COLO668 (cell line): ENCODE data around the gene CAPN7.

Source experiments
- DNase-seq: peaks from one replicate; lab custom pipeline; 2025; ENCODE audit not compliant: unreplicated experiment; lab: John Stamatoyannopoulos, UW

CAPN7 gene

DNA sequence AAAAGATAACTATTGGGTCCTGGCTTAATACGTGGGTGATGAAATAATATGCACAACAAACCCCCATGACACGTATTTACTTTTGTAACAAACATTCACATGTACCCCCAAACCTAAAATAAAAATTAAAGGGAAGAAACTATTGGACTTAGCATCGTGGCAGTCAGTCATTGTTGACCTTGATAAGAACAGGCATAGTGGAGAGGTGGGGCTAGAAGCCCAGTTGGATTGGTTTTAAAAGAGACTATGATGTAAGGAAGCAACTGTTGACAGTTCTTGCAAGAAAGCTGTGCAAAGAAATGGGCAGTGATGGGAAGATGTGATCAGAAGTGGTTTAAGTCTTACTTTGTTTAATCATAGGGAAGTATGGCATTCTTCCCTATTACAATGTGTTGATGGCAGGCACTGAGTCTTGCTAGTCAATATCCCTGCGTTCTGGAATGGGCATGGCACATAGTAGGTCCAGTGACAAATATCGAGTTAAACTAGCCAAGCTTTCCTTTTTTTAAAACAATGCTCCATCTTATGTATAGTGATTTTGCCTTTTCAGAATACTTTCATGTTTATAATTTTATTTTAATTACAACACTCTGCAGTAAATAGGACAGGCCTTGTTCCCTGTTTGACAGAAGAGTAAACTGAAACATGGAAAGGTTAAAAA, 37.9 kb downstream of the CAPN7 start:
- DNase-seq, result no peak

DNA sequence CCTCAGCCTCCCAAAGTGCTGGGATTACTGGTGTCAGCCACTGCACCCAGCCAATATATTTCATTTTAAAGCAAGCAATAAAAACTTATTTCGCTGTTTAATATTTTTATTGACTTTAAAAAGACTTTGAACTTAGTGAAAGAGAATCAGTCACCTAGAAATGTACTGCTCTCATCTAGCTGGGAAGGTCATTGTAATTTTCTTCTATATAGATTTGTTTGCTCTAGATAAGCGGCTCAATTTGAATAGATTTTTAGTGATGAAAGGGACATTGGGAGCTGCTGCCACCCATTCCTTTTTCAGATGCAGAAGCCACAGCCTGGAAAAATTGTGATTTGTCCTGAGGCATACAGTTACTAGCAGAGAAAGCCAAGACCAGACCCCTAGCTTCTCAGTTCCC, 40.1 kb downstream of the CAPN7 start:
- DNase-seq, result no peak

DNA sequence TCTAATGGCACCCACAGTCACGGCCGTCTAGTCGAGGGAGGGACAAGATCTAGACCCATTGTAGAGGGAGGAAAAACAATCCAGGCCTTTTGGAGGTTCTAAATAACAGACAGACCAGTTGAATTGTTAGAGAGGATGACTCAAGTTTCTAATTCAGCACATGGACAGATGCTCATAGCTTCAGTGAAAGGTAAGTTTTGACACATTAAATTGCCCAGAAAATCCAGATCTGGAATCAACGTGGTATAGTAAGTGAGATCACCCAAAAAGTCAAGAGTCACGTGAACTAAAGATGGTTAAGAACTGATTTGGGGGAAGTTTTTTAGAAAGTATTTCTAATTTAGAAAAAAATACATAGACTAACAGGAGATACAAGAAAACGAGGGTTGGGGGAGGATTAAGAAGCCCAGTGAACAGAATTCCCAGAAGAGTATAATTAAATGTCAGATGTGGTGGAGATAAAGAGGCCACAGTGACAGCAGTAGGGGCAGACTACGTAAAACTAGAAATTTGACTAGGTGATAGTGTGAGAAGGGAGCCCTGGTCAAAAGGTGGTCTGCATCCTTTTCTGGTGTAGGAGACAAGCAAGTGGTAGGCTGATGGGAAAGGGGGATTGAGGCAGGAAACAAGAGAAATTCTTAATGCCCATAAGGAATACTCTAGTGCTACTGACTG, 47.1 kb downstream of the CAPN7 start:
- no peak for DNase-seq

DNA sequence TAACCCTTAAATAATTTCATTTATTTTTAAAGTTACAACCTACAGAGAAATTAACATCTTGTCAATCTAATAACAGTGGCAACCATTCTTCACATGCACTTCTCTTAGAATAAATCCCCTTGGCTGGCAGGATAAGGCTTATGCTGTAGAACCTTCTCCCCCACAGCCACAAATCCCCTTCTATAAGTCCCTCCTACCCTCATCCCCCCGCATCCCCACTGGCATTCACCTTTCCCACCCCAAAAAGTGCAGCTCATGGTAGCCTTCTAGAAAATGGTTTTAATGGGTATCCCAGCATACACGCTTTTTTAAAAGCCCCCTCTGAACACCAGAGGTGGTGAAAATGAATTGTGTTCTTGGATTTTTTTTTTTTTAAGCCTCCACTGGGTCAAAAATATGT, 49.2 kb downstream of the CAPN7 start:
- no peak for DNase-seq

DNA sequence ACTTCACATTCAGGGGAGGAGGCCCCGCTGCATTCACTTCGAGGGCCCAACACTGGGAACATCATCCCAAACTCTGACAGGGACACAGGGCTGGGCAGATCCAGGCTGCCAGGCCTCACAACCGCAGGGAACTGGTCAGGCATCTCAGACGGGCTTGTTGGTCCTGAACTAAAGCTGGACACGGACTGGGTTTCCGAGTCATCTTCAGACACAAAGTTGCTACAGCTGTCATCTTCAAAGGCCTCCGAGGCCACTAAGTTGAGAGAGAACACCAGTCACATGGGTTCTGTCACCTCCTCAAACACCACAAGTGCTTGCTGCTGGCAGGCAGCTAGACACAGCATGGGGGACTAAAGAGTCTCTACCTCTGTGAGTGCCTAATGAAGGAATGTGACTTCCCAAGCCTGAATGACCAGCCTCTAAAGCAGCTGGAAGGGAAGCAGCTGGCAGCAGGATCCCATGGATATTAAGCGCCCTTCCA, 50.9 kb downstream of the CAPN7 start:
- no peak for DNase-seq

DNA sequence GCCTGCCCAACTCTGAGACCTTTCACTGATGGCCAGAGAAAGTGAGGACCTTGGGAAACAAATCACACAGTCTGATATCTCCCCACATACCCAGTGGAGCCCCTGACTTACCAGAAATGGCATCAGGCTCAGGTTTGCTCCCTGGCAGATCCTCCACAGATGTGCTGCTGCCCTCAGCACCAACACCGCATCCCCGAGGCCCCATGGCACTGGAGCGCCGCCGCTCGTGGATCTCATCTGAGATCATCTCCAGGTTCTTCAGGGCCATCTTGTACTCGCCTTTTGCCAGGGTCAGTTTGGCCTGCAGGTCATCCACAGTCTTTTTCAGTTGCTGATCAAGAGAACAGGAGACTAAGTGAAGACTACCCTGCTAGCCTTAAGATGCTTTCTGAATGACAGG, 52.7 kb downstream of the CAPN7 start:
- DNase-seq, result no peak

DNA sequence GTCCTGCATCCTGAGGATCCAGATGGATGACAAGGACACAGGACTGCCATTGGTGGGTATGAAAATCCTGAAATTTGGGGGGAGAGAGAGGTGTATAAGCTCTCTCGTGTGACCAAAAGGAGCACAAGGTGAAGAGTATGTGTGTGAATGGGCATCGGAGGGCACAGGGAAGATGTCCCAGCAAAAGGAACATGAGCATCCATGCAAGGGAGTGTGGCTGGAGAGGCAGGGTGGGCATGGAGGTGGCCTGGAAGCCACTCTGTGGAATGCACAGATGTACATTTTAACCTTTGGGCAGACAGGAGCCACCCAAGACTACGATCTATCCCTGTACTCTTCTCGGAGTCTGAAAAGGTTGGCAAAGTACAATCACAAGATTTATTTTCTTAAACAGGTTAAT, 54.5 kb downstream of the CAPN7 start:
- no peak for DNase-seq

DNA sequence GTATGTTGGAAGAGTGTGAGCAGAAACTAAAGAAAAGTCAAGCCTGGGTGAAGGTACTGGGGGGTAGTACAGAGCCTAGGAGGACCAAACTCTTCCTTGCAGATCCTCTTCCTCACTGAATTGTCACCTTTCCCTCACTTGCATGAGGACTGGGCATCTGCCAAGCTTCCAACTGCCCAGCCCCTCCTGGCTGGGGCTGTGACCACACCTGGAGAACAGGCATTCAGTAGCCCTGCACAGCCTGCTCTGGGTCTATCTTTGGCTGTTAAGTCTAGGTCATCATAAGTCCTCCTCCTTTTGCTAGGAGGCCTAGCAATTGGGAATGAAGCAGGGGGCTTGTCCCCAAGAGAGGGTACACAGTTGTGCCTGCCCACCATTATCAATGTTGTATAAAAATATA, 55.2 kb downstream of the CAPN7 start:
- no peak for DNase-seq

DNA sequence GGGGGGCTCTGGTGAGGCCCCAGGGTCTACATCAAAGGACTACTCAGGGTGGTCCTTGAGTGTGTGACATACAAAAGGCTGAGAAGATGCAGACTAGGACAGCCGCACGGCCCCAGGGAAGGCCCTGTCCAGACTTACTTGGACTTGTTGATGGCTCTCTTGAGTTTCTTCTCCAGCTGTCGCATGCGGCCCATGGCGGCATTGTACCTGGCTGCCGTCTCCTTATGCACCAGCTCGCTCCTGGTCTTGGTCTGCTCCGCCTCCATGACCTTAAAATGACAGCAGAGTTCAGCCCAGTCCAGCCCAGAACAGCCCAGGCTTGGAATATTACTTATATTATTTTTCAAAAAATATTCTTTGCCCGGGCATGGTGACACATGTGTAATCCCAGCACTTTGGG, 56.0 kb downstream of the CAPN7 start:
- no peak for DNase-seq

DNA sequence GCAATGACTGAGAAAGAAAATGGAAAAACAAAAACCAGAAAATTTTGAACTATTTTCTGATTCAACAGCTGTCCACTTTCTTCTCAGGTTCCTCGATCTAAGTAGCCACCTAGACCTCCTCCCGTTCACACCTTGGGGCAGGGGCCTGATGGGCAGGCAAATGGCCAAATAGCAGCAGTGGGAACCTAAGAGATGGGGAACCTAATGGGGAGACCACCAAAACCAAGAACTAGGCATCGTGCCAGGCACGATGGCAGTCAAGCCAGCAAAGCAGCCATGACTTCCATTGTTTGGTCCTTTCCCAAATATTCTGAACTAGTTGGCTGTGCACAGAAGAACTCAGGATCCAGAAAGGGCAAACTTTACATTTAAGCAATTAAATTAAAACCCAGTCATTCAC, 57.1 kb downstream of the CAPN7 start:
- DNase-seq, result no peak

DNA sequence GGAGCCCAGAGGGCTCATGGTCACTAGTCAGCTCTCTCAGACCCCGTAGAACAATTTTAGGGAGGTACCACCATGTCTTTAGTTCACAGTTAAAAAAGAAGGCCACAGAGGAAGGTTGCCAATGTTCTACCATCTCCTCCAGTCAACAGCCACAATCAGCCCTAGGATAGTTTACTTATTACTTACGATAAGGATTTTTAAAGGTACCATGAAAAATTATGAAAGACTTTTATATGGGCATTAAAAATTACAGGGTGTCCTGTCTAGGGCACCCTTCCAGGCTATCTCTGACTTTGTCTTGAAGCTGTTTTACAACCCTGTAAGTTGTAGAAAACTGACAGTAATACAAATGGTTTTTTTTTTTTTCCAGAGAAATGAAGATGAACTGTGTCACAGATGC, 57.9 kb downstream of the CAPN7 start:
- no peak for DNase-seq

DNA sequence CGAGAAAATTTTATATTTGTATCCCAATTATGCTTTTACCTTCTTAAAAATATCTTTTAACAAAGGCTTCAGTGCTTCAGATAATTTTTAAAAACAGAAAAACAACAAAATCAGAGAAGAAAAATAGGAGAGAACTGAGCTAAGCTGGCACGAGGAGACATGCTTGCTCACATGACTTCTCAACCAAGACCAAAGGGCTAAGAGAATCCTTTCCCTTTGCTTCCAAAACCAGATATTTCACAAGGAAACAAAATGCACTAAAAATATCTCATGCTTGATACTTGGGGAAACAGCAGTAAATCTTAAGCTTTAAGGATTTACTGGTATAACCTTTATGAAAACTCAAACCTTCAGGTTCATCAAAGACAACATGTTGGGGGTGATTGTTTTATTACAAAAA, 58.4 kb downstream of the CAPN7 start:
- DNase-seq, result no peak

DNA sequence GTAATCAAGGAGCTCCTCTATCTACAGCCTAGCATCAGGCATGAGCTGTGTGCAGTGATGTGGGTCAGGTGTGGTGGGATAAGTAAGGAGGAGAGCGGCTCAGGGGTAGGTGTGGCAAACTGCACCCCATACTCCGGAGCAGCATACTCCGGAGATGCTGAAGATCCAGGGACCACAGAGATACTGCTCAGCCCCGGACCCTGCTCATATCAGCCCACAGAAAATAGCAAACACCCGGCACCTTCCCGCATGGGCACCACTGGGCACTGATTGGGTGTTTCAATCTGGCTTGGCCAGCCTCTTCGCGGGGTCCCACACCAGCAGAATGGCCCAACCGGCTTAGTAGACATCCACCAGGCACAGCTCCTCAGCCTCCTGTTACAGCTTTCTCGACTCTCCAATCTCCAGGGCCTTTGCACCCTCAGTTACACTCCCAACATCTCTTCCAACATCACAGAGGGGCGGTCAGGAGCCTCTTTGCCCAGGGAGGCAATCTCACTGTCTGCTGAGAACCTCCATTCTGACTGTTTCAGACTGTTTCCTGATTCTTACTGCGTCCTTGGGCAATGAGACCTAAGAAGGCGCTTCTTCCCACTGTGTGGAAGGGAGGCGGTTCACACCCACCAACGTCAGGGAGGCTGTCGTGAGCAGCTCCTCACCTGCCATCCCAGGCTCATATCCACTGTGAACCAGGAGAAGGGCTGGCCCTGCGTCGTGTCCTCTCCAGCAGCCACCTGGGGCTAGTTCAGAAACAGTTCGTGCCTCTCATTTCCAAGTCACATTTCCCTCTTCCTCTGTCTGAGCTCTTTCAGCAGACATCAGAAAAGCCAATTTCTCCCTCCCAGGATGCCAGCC, 59.8 kb downstream of the CAPN7 start:
- DNase-seq, result no peak

DNA sequence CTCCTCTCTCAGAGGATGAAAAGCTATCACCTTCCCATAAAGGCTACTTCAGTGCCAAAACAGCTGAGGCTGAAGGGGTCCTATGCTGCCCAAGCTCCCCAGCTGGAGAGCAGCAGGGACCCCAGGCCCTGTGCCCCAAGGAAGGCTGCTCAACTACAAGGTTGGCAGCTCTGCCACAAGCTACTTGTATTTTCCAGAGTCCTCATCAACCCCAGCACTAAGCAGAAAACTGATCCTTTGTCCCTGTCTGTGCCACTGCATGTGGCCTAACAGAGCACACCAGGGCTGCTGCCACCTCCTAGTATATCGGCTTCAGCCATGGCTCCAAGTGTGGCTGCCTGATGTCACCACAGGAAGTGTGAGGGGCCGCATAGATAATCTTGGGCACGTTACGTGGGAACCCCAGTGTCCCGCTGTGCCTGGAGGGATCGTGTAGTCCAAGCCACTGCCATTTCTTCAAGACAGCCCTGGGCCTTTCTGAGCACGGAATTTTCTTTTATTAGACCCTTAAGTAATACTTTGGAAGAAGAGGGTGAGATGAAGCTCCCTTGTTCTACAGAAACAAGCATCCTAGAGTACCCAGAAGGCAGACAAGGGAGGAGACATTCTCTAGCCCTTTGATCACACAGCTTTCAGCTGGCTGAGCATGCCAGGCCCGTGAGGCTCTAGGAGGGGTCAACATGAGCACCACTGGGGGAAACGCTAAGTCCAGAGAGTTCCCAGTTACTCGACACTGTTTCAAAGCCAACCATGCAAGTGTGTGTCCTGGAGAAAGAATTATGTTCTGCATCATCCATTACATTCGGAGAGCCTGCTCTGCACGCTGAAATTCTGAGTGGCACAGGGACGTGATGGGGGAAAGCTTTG, 60.7 kb downstream of the CAPN7 start:
- no peak for DNase-seq

DNA sequence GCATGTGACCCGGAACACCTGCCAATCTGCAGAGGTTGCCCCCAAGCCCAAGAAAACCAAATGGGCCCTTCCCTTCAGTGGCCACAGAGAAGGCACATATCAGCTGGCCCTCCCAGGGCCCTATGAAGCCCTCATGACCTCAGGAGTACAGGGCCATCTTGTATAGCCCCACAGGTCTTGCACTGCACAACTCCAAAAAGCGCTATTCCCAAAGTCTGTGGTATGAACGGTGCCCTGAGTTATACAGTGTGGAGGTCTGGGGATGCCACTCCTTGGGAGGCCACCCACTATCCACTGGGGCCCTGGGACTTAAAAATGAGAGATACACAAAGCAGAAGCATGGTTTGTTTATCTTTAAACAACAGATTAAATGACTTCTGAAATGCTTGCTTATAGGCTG, 61.5 kb downstream of the CAPN7 start:
- DNase-seq, result no peak

DNA sequence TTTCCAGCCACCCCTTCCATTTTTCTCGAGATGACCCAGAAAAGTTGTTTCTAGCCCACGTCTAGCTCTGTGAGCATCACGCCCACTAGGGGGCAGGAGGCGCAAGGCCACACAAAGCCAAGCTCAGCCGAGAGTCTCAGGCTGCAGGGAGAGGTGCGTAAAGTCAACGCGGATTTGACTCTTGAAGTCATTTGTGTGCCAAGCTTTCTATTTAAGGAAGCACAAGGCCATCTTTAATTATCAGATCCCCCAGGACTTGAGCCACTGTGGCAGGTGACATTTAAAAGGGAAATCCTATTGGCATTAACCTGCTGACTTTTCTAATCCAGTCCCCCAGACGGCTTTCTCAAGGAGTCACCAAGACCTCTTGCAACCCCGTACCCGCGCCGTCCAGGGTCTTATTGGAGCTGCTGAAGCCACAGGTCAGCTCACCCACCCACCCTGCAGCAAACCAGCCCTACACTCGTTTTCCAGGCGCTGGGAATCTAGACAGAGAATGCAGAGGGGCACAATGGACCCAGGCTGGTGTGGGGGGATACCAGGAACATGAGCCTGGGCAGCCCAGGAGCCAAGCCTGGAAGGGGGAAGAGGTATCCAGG, 62.1 kb downstream of the CAPN7 start:
- DNase-seq, result peak; percentile 69

DNA sequence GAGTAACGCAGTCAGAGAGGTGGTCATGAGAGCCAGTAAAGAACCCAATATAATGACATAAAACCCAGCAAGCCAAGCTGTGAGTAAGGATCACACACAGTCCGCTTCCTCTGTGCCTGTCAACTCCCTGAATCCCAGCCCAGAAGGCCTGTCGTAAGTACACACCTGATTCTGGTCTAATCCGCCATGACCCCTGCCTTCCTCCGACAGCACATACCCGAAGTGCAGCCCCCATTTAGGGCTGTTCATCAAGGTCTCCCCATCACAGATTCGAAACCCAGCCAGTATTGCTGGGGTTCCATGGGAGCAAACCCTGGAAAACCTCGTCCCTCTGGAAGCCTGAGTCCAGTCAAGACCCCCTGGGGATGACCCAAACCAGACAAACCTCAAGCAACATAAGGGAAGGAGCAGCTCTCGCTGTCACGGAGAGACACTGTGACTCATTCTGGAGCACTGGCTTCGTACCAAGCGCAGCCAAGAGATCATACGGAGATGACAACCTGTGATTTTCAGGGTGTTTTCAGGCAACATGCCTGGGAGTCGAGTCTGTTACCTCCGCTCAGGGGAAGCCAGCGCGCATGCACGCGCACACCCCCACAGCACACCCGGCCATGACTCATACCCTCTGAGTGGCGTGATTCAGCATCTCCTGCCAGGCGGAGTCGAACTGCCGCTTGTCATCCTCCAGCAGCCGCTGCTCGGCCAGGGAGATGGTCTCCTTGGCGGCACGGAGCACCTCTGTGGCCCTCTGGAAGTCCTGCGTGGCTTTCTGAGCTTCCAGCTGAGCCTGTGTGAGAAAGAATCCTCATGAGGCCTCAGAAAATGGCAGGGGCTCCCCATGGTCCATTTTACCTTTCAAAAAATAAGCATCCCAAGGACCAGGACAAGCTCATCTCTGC, 63.3 kb downstream of the CAPN7 start:
- DNase-seq, result peak; percentile 37

DNA sequence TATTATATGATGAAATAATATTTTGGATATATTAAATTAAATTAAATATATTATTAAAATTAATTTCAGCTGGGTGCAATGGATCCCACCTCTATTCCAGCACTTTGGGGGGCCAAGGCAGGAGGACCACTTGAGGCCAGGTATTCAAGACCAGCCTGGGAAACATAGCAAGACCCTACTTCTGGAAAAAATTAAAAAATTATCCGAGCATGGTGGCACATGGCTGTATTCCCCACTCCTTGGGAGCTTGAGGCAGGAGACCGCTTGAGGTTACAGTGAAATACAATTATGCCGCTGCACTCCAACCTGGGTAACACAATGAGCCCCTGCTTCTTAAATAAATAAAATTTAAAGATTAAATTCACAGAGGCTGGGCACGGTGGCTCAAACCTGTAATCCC, 65.0 kb downstream of the CAPN7 start:
- no peak for DNase-seq

DNA sequence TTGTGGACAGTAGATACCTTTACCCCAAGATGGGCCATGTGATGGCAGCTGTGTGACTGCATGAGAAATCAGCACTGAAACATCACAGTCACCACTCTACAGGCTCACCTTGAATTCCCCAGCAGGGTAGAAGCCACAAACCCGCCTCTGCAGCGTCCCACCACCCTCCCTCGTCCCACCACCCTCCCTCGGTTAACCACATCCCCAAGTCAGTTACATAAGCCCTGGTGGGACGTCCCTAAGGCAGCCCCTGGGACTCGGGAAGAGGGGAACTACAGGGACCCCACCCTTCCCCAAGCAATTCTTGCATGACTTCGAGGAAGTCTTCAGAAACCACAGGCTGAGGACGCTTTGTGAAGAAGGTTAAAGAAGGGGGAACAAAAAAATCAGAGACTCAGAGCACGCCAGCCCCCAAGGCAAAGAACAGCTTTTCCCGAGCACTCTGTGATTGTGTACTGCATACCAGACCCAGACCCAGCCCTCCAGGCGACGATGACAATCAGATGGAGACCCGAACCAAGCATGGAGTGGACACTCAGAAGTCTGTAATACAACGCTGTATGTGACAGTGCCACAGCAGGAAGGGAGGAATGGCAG, 65.8 kb downstream of the CAPN7 start:
- DNase-seq, result no peak
